HepG2 (cell line): ENCODE data around the gene YPEL4. TPM values are rescaled to one million over a fixed set of nuclear protein-coding genes. Genes with fewer than 3 reads are reported as not detected.

Experiments
- DBP ChIP-seq: sonication (generic); formaldehyde crosslinking; IDR thresholded peaks from 2 replicates; pipeline ENCODE4 v1.4.0; 2020; ENCODE audit warnings: missing genetic modification reagents; ENCODE audit errors: not compliant biosample characterization
- GRHL1 ChIP-seq: sonication (generic); formaldehyde crosslinking; conservative IDR thresholded peaks from 2 replicates; pipeline ENCODE4 v1.8.0; 2022; ENCODE audit warnings: missing genetic modification reagents
- LBX2 ChIP-seq: sonication (generic); formaldehyde crosslinking; IDR thresholded peaks from 2 replicates; pipeline ENCODE4 v1.5.0; 2020; ENCODE audit warnings: missing genetic modification reagents, mild to moderate bottlenecking, borderline replicate concordance
- MLLT10 ChIP-seq: sonication (generic); formaldehyde crosslinking; IDR thresholded peaks from 2 replicates; pipeline ENCODE4 v1.4.0; 2020; ENCODE audit warnings: missing genetic modification reagents
- NFE2L2 ChIP-seq: fragments of 150-350 bp; IDR thresholded peaks from 2 replicates; pipeline ENCODE4 v1.6.1; 2014; ENCODE audit warnings: low read length
- PAF1 ChIP-seq: IDR thresholded peaks from 2 replicates; pipeline ENCODE4 v1.6.1; 2016; ENCODE audit warnings: missing genetic modification reagents, missing compliant biosample characterization
- PTBP1 ChIP-seq: fragments of 200-400 bp; formaldehyde crosslinking; IDR thresholded peaks from 2 replicates; pipeline ENCODE4 v1.6.1; 2018; ENCODE audit warnings: low read length, low read depth; ENCODE audit not compliant: poor library complexity, severe bottlenecking
- SKI ChIP-seq: fragments of 450-650 bp; IDR thresholded peaks from one replicate; pipeline ENCODE4 v1.6.1; 2018; ENCODE audit warnings: mild to moderate bottlenecking; ENCODE audit not compliant: partially characterized antibody
- TAF15 ChIP-seq: fragments of 200-400 bp; formaldehyde crosslinking; IDR thresholded peaks from one replicate; pipeline ENCODE4 v1.6.1; 2018; ENCODE audit warnings: mild to moderate bottlenecking, low read depth, low read length; ENCODE audit not compliant: poor library complexity, severe bottlenecking
- ZBTB21 ChIP-seq: sonication (generic); formaldehyde crosslinking; IDR thresholded peaks from 2 replicates; pipeline ENCODE4 v1.4.0; 2020; ENCODE audit warnings: missing genetic modification reagents
- ZNF318 ChIP-seq: sonication (generic); formaldehyde crosslinking; IDR thresholded peaks from 2 replicates; pipeline ENCODE4 v1.4.0; 2020; ENCODE audit warnings: mild to moderate bottlenecking, missing genetic modification reagents
- ZNF569 ChIP-seq: sonication (generic); formaldehyde crosslinking; IDR thresholded peaks from 2 replicates; pipeline ENCODE4 v1.5.0; 2020; ENCODE audit warnings: mild to moderate bottlenecking, missing genetic modification reagents, moderate library complexity, borderline replicate concordance
- ZNF678 ChIP-seq: sonication (generic); formaldehyde crosslinking; IDR thresholded peaks from 2 replicates; pipeline ENCODE4 v1.4.0; 2020; ENCODE audit warnings: mild to moderate bottlenecking, missing genetic modification reagents
- ZNF709 ChIP-seq: sonication (generic); formaldehyde crosslinking; IDR thresholded peaks from 2 replicates; pipeline ENCODE4 v1.5.0; 2020; ENCODE audit warnings: mild to moderate bottlenecking, missing genetic modification reagents
- ZSCAN20 ChIP-seq: sonication (generic); formaldehyde crosslinking; IDR thresholded peaks from 2 replicates; pipeline ENCODE4 v1.4.0; 2020; ENCODE audit warnings: missing genetic modification reagents, mild to moderate bottlenecking, borderline replicate concordance
- polyA plus RNA-seq, 8 experiments: library from polyadenylated mRNA; depleted of rRNA in 3 of 8; stranded (reverse) in 7 of 8; unstranded in 1 of 8; fragments of >200 nt; fragmentation: Illumina TruSeq in 4 of 8; extraction: Trizol in 4 of 8; gene quantifications; 2 replicates each; pipeline versions ENCODE4 v1.2.1 to v1.2.3, GENCODE V29; 2011 to 2016; ENCODE audit warnings: low read depth in 4 of 8, missing spikeins in 1 of 8, mixed read lengths in 1 of 8; ENCODE audit not compliant: insufficient read depth in 1 of 8
- total RNA-seq, 5 experiments: library from RNA; depleted of rRNA; stranded (reverse); fragments of >200 nt; fragmentation: Illumina TruSeq; extraction: Trizol; gene quantifications; 2 replicates each; pipeline ENCODE4 v1.2.3, GENCODE V29; 2016; ENCODE audit warnings: low read depth in 1 of 5

The YPEL4 gene
- total and polyA plus RNA-seq, 2 of the 13 experiments (the other 11 are each of a cell fraction or from before 2014, with no cell fraction given), result 0.04 TPM; not detected in 1

GRCh38 chr11:57657194-57658022 is 7.7 kb upstream of the YPEL4 start, which contains the start of gene CLP1 (continued):
- TF ChIP-seq PTBP1 (no peak), ZBTB21 (no peak), ZNF569 (CRISPR knock-in tag) (no peak; the same call in 1 of the 2 replicates), MLLT10 (CRISPR knock-in tag) (no peak), ZNF678 (CRISPR knock-in tag) (no peak), ZNF318 (CRISPR knock-in tag) (no peak), GRHL1 (CRISPR knock-in tag) (no peak), SKI (no peak), PAF1 (no peak), NFE2L2 (no peak), DBP (CRISPR knock-in tag) (no peak), LBX2 (no peak), ZSCAN20 (CRISPR knock-in tag) (no peak), TAF15 (no peak), ZNF709 (CRISPR knock-in tag) (0 out of 2 replicates have a peak, but pooled peaks have one; percentile 75)
